ENCODE measurements around the gene PTTG1IP.

Gene PTTG1IP

DNA sequence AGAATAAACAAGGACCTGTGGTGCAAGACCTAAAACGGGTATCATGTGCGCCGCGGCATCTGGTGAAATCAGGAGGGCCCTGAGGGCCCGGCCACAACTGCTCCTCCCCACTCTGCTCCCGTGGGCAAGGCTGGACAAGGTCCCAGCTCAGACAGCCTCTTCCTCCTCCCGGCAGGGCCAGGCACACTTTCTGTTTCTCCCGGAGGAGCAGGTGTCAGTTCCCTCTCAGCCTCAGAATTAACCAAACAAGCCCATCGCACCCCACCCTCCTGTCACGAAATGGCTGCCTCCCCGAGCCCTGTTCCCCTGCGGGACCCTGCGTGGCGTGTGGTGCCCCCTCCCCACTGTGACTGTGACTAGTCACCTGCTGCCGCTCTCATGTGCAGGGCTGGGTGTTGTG, 15.2 kb downstream of the PTTG1IP start:
- DNase-seq = no peak

DNA sequence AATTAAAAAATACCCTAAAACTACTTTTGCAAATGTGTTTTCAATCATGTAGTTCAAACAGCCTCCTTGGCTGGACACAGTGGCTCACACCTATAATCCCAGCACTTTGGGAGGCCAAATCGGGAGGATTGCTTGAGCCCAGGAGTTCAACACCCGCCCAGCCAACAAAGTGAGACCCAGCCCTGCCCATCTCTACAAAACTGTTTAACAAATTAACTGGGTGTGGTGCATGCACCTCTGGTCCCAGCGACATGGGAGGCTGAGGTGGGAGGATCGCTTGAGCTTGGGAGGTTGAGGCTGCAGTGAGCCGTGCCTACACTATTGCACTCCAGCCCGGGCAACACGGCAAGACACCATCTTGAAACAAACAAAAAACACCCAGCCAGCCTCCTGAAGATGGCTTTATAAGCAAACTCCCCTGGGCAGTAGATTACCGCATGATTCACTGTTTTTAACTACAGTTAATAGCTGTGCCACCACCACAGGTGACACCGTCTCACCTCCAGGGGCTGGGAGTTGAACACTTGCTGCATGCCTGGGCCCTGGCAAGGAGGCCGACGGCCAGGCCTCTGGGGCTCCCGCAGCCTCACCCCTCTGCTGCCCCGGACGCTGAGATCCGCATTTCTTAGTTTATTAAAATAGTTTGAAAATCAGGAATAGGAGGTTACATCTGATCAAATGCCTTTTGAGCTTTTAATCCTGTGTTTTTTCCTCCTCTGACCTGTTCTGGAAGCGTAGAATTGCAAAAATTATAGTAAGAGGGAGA, 16.2 kb downstream of the PTTG1IP start:
- no peak for DNase-seq

GRCh38 chr21:44856131-44856530, 17.4 kb downstream of the PTTG1IP start:
- no peak for DNase-seq

DNA sequence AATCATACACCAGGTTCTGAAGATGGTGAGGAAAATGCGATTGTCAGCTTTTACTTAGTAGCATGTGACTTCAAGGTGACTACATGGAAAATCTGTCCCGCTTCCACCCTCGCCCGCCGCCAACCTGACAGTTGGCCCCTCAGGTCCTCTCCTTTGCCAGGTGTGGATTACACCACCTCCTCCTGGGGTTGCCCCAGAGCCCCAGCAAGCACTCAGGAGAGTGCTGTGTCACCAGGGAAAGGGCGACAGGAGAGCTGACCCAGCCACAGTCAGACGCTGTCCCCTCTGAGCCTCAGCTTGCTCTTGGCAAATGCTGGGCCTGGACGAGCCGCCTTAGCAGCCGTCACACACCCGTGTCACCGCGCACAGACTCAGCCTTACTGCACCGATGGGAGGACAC, 17.9 kb downstream of the PTTG1IP start:
- no peak for DNase-seq

- DNase-seq = no peak
These were observed 18.6 kb downstream of the PTTG1IP start for GRCh38 chr21:44854664-44855446.

GRCh38 chr21:44854391-44854663, 19.2 kb downstream of the PTTG1IP start:
- no peak for DNase-seq

DNA sequence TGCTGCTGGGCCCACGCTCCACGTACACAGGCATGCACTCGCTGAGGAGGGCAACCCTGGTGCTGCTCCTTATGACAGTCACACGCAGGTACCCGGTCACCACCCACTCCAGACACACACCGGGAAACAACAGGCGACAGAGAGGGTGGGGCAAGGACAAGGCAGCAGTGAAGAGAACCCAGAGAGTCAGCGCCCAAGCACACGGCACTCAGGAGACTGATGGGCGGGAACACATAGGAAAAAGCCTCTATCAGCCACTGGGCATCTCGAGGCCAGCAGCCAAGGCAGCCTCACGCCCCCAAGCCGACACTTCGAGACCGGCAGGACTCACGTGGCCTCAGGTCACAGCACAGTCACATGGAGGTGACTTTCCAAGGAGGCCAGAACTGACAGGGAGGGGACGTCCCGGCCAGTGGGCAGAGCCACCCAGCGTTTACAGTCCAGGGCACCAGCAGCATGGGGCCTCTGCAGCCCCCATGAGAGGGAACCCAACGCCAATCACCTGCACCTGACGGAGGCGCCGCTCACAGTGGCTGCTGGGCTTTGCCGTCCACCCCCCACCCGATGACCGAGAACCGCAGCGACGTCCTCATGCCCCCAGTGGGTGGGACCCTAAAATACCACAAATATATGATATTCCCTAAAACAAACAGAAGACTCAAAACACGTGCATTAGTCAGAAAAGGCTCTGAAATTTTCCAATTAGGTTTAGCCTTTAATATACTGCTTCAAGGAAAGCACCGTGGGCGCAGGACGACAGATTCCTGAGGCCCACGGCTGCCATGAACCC, 19.7 kb downstream of the PTTG1IP start:
- DNase-seq = no peak

DNA sequence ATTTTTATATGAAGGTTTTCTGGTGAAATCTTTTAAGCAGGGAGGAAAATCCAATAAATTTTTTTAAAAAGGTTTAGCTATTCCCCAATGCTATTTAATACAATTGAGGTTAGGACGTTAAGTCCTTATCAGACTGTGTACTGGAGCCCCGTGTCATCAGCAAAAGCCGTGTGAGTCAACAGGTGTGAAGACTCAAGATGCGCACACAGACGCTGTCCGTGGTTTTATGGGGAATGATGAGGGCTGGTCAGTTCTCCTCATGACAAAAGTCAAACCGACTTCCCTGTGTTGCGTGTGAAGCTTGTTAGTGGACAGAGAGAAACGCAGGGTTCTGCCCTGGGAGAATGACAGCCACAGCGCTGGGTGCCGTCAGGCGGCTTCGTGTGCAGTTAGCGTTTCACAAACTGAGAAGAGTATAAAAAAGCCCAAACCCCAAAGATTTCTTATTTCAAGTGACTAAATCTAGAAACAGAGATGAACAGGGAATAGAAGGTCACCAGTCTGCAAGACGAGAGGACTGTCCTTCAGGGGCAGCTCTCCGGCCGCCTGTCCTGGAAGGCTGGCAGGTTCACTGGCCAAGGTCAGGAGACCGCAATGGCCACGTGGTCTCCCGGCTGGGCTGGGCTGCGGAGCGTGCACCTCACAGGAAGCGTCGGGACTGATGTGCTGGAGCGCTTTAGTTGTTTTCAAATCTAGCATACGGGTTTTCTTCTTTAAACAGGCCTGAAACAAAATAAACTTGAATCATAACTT, 22.4 kb downstream of the PTTG1IP start:
- DNase-seq = no peak

- no peak for DNase-seq
These were observed 23.2 kb downstream of the PTTG1IP start for GRCh38 chr21:44850208-44850800.

DNA sequence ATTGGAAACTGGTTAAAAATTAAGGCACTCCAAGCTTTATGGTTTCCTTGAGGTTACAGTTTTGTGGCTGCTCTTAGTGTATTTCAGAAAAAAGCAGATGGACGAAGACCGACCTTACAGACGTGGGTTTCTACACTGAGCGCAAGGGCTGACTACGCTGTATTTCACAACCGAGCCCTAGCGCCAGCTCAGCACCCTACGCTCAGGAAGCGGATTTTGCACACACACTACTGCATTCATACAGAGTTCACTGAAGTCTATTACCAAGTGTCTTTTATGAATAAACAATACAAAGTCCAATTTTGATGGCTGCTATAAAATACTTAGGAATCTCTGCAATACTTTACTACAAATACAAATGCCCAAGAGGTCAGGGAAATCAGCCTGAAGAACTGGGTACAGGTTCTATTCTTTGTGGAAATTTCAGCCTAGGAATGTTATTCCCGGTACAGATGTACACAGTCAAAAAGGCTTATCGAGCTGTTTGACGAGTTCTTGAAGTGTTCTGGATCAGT, 23.8 kb downstream of the PTTG1IP start:
- no peak for DNase-seq

GRCh38 chr21:44848821-44849521, 24.5 kb downstream of the PTTG1IP start:
- no peak for DNase-seq

GRCh38 chr21:44847261-44848056, 26.0 kb downstream of the PTTG1IP start:
- no peak for DNase-seq

DNA sequence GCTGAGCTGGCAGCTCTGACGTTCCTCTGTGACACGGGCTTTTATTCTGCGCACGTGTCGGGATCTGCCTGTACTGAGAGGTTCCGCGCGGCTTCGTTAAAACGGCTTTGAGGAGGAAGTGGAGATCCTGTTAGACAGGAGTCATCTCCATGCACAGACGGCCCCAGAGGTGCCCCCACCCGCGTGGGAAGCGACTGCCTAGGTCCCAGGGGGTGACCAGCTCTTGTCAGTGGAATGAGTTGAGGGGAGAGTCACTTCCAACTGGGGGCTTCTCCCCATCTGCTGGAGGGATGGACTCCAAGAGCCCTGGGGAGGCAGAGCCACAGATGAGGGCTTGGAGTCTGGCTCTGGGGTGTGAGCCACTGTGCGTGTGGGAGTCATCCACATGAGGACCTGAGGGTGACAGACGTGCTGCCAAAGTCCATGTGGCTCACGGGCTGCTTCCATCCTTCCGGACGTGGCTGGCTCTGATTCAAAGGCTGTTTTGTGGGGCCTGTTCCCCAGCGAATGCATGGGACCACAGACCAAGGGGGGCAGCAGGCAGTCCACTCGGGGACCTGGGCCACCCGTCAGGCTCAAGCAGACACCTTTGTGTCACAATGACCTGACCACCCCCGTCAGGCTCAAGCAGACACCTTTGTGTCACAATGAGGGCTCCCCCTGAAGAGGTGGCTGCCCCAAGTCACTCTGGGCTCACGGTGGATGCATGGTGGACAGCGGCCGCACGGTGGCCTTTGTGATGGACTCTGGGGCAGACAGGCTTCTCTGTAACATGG, 26.8 kb downstream of the PTTG1IP start:
- DNase-seq = peak; percentile 69

DNA sequence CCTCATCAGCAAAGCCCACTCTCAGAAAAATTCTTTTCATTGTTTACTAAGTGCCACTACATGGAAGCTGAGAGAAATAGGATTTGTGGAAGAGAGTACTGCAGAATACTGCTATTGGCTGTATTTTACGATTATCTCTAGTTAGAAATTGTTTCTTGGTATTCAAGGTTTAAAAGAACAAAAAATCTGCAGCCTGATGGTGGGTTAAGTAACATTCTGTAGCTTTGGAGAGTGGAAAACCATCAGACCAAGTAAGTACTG, 27.3 kb downstream of the PTTG1IP start:
- no peak for DNase-seq

DNA sequence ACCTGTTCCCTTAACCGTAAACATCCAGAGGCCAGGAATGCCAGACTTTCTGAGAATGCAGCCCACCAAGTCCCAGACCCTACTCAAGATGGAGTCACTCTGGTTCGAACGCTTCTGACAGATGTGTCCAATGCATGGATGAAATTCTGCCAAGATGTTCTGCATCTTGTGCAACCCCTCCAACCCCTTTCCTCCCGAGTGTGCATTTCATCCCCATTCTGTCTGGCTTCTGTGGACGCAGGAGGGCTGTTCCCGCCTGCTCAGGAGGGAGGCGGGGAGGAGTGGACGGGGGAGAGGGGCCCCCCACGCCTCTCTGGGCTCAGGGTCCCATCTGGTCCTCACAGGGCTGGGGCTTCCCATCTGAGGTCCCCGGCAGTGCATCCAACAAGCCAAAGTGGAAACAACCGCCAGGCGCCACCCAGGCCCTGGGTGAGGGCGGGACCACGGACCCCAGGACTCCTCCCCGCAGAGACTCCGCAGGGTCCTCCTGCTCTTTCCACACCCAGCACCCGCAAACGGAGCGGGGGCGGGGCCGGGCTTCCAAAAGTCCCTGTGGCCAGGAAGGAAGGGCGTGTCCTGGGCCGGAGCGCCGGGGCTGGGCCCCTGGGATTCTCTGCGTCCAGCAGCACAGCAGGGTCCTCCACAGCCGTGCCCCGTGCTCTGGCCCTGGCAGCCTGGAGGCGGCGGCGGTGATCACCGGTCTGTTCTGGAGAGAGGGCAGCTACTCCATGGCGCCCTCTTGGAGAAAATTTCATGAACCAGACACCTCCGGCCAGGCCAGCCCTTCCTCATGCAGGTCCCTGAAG, 27.9 kb downstream of the PTTG1IP start:
- DNase-seq = peak; percentile 76

DNA sequence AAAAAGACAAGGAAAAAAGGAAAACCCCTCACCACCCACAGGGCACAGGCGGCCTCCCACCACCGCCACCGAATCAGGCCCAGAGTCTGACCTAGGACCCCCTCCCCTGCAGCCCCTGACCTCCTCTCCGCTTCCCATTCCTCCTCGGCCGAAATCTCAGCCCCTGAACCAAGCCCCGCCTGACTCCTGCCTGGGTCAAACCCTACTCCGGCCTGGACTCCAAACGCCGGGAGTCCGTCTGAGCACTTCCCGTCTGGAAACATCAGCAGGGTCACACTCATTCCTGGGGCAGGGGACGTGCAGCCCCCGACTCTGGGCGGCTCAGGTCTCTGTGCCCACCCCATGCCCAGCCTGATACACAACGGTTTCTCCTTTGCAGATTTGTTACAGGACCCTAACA, 29.2 kb downstream of the PTTG1IP start:
- DNase-seq = no peak

DNA sequence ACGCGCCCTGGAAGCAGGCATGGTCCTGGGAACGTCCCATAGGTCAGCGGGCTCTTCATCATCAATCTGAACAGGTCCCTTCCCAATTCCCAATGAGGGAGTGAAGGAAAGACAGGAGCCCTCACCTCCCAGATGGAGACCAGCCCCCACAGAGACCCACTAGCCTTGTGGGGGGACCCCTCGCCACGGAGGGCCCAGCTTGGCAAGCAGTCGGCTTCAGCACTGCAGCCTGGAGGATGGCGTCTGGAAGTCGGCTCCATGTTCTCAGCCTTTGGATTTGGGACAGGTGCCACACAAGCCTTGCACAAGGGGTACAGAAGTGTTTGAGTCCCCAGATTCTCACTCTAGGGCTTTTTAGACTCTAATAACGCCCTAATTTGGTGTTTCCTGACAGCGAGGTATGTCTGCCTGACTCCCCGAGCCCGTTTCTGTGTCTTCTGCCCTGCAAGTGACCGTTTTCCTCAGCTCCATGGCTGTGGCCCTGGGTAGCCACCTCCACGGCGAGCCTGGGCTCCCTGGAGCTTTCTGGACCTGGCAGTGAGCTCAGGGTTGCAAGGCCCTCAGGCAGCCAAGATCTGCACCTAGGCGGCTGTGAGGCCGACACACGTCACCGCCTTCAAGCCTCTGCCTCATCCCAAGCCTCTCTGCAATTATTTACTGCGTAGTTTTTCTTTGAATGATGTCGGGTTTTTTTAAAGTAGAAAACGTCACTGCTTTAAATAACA, 30.6 kb downstream of the PTTG1IP start:
- DNase-seq = no peak

DNA sequence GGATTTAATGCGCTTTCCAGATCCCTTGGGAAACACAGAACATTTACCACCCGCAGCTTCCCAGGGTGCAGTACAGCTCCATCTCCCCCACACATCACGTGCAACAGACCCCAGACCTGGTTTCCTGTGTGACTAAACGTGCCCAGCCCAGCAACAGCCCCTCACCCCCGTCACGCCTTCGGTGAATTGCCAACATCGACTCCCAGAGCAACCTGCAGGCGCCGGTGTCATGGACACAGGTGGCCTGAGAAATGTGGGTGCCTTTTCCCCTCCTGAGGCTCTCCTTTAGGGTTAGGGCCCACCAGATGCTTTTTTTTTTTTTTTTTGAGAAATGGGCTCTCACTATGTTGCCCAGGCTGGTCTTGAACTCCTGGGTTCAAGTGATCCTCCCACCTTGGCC, 31.4 kb downstream of the PTTG1IP start:
- no peak for DNase-seq

GRCh38 chr21:44840771-44841170, 32.7 kb downstream of the PTTG1IP start:
- DNase-seq = peak; percentile 33
